IPS DF 19.7 (cell line): ENCODE results near the gene ALG8.
A peak's percentile ranks its signal among the peaks of the same experiment; 100 is the strongest.
"Not testable (repeated sequence)": the region's sequence is repeated elsewhere in the genome, so short reads cannot be mapped to it uniquely, and the experiment has no call there.

ENCODE experiments used
- DNase-seq: peaks from one replicate; pipeline ENCODE4 v3.0.0-alpha.2; 2013; ENCODE audit warnings: low read depth, low spot score

The ALG8 gene

GRCh38 chr11:78139422-78140391 lies at the start of gene ALG8:
Gene ALG8 (minus strand): TSS chr11:78139626. CDS start chr11:78139588, 38 bp downstream.
- peak; percentile 86 for DNase-seq

GRCh38 chr11:78188286-78189173 lies 49.1 kb upstream of the ALG8 start, which contains the start of the genes KCTD21 and USP35:
Gene KCTD21 (minus strand): TSS chr11:78188626. CDS start chr11:78174554, 14,072 bp downstream.
Gene USP35 (plus strand): TSS chr11:78188919. CDS start chr11:78196246, 7,327 bp downstream.
- DNase-seq = peak; percentile 88

- DNase-seq = no peak
Measured at GRCh38 chr11:78187366-78188285, 48.2 kb upstream of the ALG8 start.

GRCh38 chr11:78181185-78181584 lies 41.8 kb upstream of the ALG8 start:
- DNase-seq = no peak

- DNase-seq = no peak
Measured at GRCh38 chr11:78180751-78181150, 41.3 kb upstream of the ALG8 start.

GRCh38 chr11:78179459-78180071 lies 40.1 kb upstream of the ALG8 start:
- no peak for DNase-seq

- no peak for DNase-seq
Measured at GRCh38 chr11:78177216-78177615, 37.8 kb upstream of the ALG8 start.

- DNase-seq = no peak
Measured at GRCh38 chr11:78176605-78177141, 37.2 kb upstream of the ALG8 start.

- not testable (repeated sequence) for DNase-seq
Measured at GRCh38 chr11:78175862-78176261, 36.4 kb upstream of the ALG8 start.

- no peak for DNase-seq
Measured at GRCh38 chr11:78171951-78172350, 32.5 kb upstream of the ALG8 start.

- no peak for DNase-seq
Measured at GRCh38 chr11:78170874-78171549, 31.6 kb upstream of the ALG8 start.

- DNase-seq = no peak
Measured at GRCh38 chr11:78170413-78170812, 31.0 kb upstream of the ALG8 start.

- DNase-seq = no peak
Measured at GRCh38 chr11:78168539-78169477, 29.4 kb upstream of the ALG8 start.

- DNase-seq = no peak
Measured at GRCh38 chr11:78166855-78167469, 27.5 kb upstream of the ALG8 start.

- no peak for DNase-seq
Measured at GRCh38 chr11:78164471-78164870, 25.0 kb upstream of the ALG8 start.

GRCh38 chr11:78163828-78164227 lies 24.4 kb upstream of the ALG8 start:
- DNase-seq = no peak

GRCh38 chr11:78161962-78162371 lies 22.5 kb upstream of the ALG8 start:
- no peak for DNase-seq

- DNase-seq = no peak
Measured at GRCh38 chr11:78161346-78161745, 21.9 kb upstream of the ALG8 start.
